Stimulated activated CD4-positive, alpha-beta T cell treated with anti-CD3 and anti-CD28 coated beads, Interleukin-15, amount 100 ng/mL, for 24 hours (primary cell): ENCODE measurements around the gene GSAP.
"Not testable (repeated sequence)": the region's sequence is repeated elsewhere in the genome, so short reads cannot be mapped to it uniquely, and the experiment has no call there.

Experiments used
- DNase-seq: peaks from one replicate; pipeline ENCODE4 v3.0.0-alpha.2; 2020

Gene GSAP

DNA sequence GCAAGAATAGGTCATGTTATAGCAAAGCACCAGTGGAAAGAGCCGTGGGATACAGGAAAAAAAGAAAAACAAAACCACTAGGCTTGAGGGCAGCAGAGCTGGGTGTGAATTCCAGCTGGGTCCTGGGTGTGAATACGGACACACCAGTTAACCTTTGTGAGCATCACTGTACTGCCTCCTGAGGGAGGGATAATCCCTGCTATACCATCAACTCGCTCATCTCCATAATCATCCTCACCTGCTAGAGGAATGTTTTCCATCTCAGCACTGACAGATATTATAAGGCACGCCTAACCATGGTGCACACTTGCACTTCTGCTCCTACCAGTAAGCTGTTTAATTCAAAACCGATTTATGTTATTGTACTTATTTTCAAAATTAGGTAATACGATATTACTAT, 62.2 kb downstream of the GSAP start:
- DNase-seq = no peak

DNA sequence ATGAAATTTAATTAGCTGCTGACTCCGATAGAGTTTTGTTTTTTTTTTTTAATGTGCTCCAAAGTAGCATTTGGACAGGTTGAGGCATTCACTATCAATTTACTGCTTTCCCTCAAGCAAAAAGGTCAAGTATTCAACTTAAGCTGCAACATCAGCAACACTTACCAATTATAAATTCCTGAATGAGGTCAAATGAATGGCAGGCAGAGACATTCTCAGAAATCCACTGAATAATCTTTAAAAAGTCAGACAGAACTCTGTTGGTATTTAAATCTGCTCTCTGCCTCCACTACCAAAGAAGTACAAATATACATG, 62.8 kb downstream of the GSAP start:
- no peak for DNase-seq

GRCh38 chr7:77352665-77353406, 63.3 kb downstream of the GSAP start:
- DNase-seq = no peak

DNA sequence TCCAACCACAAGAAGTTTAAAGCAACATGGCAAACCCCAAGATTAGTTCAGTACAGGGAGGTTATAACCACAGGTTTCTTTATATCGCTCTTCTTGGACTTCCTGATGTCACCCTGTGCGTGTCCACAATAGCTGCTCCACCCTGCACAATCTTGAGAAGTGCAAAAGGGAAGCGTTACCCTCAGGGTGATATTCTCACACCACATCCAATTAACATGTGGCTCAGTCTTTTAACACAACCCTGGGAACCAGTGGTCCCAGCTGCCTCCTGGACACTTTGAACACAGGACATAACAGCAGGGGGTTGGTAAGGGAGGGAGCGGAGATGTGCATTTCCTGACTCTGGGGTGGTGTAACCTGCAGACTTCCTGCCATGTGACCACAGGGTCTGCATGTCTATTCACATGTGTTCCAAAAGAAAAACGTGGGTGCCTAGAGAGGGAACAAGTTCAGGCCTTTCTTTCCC, 64.6 kb downstream of the GSAP start:
- peak; percentile 48 for DNase-seq

DNA sequence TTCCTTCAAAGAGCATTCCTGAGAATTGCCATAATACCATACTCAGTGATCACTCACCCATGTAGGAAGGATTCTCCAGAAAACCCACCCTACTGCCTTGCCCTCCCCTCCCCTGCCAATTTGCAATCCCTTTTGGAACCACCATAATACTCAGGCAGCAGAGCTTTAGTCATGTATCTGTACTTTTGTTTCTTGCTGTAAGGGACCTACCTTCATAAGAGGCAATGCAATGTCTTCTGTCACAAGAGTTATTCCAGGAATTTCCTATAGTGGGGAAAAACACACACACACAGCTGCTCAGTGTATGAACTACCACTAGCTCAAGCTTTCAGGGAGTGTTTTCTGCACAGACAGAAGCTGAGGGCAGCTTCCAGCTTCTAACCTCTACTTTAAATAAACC, 67.0 kb downstream of the GSAP start:
- no peak for DNase-seq

DNA sequence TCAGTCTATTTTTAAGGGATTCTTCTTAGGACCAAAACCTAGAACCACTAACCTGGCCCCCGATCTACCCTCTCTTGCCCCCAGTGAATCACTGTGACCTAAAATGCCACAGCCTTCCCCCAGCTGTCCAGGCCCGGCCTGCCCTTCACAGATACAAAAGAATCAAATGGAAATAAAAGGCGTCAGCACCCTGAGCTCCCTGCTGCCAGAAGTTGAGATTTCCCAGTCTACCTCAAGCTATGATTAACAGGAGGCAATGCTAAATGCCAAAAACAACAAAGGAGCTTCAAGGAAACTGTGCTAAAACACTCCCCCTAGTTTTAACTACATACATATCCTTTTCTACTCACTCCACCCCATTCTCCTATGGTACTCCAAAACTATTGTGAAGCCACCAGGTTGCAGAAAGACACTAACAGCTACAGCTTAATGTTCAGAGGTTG, 67.8 kb downstream of the GSAP start:
- no peak for DNase-seq

DNA sequence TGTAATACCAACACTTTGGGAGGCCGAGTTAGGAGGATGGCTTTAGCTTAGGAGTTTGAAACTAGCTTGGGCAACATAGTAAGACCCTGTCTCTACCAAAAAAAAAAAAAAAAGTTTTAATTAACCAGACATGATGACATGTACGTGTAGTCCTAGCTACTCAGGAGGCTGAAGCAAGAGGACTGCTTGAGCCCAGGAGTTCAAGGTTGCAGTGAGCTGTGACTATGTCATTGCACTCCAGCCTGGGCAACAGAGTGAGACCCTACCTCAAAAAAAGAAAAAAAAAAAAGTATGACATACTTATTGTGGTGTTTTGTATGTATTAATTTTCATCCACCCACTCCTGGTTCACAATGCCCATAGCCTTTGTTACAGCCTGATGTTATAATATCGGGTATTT, 69.7 kb downstream of the GSAP start:
- no peak for DNase-seq

DNA sequence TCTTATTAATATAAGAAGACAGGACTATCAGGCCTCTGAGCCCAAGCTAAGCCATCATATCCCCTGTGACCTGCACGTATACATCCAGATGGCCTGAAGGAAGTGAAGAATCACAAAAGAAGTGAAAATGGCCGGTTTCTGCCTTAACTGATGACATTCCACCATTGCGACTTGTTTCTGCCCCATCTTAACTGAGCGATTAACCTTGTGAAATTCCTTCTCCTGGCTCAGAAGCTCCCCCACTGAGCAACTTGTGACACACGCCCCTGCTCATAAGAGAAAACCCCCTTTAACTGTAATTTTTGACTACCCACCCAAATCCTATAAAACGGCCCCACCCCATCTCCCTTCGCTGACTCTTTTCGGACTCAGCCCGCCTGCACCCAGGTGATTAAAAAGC, 70.7 kb downstream of the GSAP start:
- not testable (repeated sequence) for DNase-seq

DNA sequence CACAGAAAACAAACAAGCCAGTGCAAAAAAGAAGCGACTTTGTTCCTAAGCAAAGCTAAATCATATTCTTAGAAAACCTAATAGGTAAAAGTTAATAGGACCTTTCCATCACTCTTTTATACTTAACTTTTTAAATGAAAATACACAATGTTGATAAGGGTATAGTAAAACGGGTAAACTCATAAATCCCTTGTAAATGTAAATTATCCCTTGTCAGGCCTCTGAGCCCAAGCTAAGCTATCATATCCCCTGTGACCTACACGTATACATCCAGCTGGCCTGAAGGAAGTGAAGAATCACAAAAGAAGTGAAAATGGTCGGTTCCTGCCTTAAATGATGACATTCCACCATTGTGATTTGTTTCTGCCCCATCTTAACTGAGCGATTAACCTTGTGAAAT, 76.4 kb downstream of the GSAP start:
- DNase-seq = no peak

DNA sequence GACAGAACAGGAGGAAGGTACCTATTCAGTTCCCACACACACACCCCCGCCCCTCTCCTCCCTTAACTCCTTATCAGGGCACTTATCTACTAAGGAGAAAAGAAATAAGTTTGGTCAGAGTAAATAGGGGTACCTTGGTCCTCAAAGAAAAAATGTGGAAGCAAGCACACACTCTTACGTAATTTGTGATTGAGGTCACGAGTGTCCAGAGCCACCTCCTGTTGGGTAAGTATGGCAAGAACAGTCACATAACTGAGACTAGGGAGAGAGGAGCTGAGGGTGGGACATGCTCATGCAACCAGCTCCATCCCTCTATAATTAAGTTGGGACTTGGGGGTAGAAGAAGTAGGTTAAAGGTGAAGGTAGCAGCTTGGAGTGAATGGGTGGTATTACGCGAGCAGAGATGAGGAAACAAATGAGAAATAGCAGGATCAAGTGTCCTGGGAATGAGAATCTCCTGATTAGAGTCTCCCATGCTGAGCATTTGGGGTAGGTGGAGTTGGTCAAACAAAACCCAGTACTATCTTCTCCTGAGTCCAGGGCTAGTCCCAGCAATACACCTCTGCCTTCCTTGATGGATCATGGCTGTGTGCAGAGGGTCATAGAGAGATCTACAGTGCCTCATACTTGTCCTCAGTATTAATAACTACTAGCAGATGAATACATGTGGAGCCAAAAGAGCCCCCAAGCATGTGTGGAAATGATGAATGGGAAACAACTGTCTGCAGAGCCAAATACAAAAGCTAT, 77.1 kb downstream of the GSAP start:
- DNase-seq = no peak

DNA sequence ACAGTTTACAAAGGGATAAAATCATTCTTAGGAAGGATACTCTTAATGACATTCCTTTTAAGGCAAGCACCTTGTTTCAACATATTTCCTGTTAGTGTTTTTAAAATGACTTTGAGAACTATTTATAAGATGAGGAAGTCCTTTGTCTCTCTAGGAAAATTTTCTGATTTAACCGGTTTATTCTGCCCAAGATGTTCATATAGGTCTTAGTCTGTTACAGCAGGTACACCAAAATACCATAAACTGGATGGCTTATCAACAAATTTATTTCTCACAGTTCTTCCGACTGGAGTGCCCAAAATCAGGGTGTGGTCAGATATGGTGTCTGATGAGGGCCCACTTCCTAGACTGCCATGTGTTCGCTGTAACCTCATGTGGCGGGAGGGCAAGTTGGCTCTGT, 77.9 kb downstream of the GSAP start:
- no peak for DNase-seq

DNA sequence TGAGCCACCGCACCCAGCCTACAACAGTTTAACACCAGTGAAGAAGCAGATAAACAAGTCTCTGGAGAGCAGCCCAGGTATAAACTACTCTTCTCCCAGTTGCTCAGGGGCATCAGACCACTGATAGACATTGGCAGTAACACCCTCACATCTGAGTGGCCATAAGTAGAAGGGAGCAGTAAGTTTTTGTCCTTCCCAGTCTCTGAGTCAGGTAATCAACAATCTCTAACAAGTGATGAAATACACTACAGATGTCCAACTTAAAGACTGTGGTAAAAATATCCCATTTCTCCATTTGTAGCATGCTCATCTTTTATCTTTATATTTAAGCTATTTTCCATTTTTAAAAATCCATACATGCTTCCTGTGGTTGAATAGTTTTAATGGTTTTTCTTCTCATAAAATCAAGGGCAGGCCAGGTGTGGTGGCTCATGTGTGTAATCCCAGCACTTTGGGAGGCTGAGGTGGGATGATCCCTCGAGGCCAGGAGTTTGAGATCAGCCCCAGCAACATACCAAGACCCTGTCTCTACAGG, 78.6 kb downstream of the GSAP start:
- DNase-seq = no peak

- no peak for DNase-seq
These were observed 80.6 kb downstream of the GSAP start for GRCh38 chr7:77335581-77335980.

DNA sequence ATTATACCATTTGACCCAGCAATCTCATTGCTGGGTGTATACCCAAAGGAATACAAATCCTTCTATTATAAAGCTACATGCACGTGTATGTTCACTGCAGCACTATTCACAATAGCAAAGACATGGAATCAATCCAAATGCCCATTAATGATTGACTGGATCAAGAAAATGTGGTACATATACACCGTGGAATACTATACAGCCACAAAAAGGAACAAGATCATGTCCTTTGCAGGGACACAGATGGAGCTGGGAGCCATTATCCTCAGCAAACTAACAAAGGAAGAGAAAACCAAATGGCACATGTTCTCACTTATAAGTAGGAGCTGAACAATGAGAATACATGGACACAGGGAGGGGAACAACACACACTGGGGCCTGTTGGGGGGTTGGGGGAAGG, 82.1 kb downstream of the GSAP start:
- DNase-seq = not testable (repeated sequence)

- peak; percentile 65 for DNase-seq
These were observed 84.0 kb downstream of the GSAP start for GRCh38 chr7:77331938-77332695.

GRCh38 chr7:77330169-77330882, 85.8 kb downstream of the GSAP start:
- DNase-seq = peak; percentile 29

- no peak for DNase-seq
These were observed 86.5 kb downstream of the GSAP start for GRCh38 chr7:77329466-77330168.

GRCh38 chr7:77328669-77329068, 87.5 kb downstream of the GSAP start:
- DNase-seq = no peak

DNA sequence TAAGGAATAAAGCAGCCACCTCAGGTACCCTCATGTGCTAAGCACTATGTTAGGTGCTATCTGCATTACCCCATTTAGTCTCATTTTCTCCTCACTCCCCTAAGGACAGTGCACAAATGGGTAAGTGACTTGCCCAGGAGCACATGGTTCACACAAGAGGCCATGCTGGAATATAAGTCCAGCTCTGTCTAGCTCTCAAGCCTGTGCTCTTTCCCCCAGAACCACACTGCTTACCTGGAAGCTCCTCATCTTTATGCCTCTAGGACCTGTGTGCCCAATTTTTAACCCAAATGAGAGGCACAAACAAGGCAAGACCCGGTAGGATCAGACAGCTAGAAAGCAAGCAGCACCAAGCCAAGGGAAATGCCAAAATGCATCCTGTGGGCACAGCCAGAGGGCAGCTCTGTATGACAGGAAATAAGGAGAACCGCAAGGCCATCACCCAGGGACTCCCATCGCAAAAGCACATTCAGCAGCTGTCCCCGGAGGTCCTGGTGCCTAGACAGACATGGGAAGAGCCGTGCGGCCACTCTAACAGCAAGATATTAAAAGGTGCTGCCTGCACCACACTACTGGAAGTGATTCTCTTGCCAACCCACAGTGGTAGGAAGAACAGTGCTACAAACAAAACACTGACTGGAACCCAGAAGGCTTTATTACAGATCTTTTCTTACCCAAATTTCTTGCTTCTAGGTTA, 88.1 kb downstream of the GSAP start:
- peak; percentile 34 for DNase-seq

GRCh38 chr7:77327067-77327931, 88.8 kb downstream of the GSAP start:
- no peak for DNase-seq

DNA sequence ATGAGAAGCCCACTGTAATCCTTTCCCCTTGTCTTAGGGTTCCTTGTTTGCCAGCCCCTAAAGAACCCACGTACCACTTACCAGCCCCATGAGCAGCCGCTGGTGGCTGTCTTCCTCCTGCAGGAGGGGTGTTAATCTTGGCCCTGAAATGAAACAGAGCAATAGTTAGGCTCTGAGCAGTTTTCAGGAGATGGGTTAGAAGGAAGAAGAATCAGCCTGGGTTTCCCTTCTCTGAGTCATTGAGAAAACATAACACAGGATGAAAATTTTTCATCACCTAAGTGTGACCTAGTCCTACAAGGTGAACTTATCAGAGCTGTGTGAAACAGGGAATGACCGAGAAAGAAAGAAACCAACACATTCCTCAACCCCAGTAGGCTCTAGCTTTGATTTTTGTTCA, 90.0 kb downstream of the GSAP start:
- no peak for DNase-seq
